Liver (tissue), 9 donors: ENCODE data around the gene PTPRN2. TPM values are rescaled to one million over a fixed set of nuclear protein-coding genes. Genes with fewer than 3 reads are reported as not detected.

Experiments used
- DNase-seq: peaks from one replicate; pipeline ENCODE4 v3.0.0-alpha.2; 2017; ENCODE audit warnings: low spot score
- H3K27ac ChIP-seq, 2 donors: one replicate each; pipeline ENCODE4 v1.7.0; 2013; ENCODE audit warnings: inconsistent platforms in 2 of 2, low read length in 2 of 2, control low read depth in 1 of 2, low read depth in 1 of 2, mild to moderate bottlenecking in 1 of 2
- H3K27me3 ChIP-seq, 4 donors: one replicate each; pipeline versions ENCODE4 v1.6.1 to v1.7.0; 2013; ENCODE audit warnings: low read length in 3 of 4, inconsistent platforms in 1 of 4, mild to moderate bottlenecking in 1 of 4, moderate library complexity in 1 of 4; ENCODE audit not compliant: control insufficient read depth in 4 of 4, insufficient read depth in 4 of 4
- H3K36me3 ChIP-seq, 4 donors: one replicate each; pipeline versions ENCODE4 v1.6.1 to v1.7.0; 2013; ENCODE audit warnings: low read length in 3 of 4, mild to moderate bottlenecking in 3 of 4, low read depth in 1 of 4, moderate library complexity in 1 of 4; ENCODE audit not compliant: control insufficient read depth in 4 of 4, insufficient read depth in 3 of 4
- H3K4me1 ChIP-seq, 4 donors: one replicate each; pipeline versions ENCODE4 v1.6.1 to v1.7.0; 2013; ENCODE audit warnings: low read length in 3 of 4, mild to moderate bottlenecking in 3 of 4, moderate library complexity in 1 of 4; ENCODE audit not compliant: control insufficient read depth in 4 of 4, insufficient read depth in 4 of 4
- H3K4me3 ChIP-seq, 3 donors: one replicate each; pipeline versions ENCODE4 v1.6.1 to v1.7.0; 2013; ENCODE audit warnings: low read length in 3 of 3, control low read depth in 1 of 3, low read depth in 1 of 3, mild to moderate bottlenecking in 1 of 3
- H3K9ac ChIP-seq, 2 donors: one replicate each; pipeline ENCODE4 v1.7.0; 2013; ENCODE audit warnings: low read length in 2 of 2, mild to moderate bottlenecking in 2 of 2, moderate library complexity in 2 of 2, control low read depth in 1 of 2, low read depth in 1 of 2
- H3K9me3 ChIP-seq, 4 donors: one replicate each; pipeline versions ENCODE4 v1.6.1 to v1.7.0; 2013; ENCODE audit warnings: low read length in 3 of 4; ENCODE audit not compliant: control insufficient read depth in 4 of 4
- ATF3 ChIP-seq: IDR thresholded peaks from 2 replicates; pipeline ENCODE4 v1.6.1; 2016; ENCODE audit warnings: antibody characterized with exemption
- CTCF ChIP-seq: fragments of 150-350 bp; IDR thresholded peaks from 2 replicates; pipeline ENCODE4 v1.5.1; 2017; ENCODE audit warnings: improper control_type of control experiment, low read depth, low read length; ENCODE audit not compliant: missing input control
- EGR1 ChIP-seq, 2 donors: IDR thresholded peaks; 2 replicates each; pipeline ENCODE4 v1.6.1; 2016 to 2018; ENCODE audit warnings: antibody characterized with exemption in 2 of 2, low read depth in 2 of 2
- FOXA1 ChIP-seq: IDR thresholded peaks from 2 replicates; pipeline ENCODE4 v1.6.1; 2016; ENCODE audit warnings: antibody characterized with exemption
- FOXA2 ChIP-seq: IDR thresholded peaks from 2 replicates; pipeline ENCODE4 v1.6.1; 2016; ENCODE audit warnings: antibody characterized with exemption
- GABPA ChIP-seq, 2 donors: IDR thresholded peaks in 1 of 2; conservative IDR thresholded peaks in 1 of 2; 2 replicates each; pipeline ENCODE4 v1.6.1; 2016; ENCODE audit warnings: antibody characterized with exemption in 2 of 2, mild to moderate bottlenecking in 1 of 2, moderate library complexity in 1 of 2
- HNF4A ChIP-seq, 2 donors: conservative IDR thresholded peaks; 2 replicates each; pipeline ENCODE4 v1.6.1; 2016; ENCODE audit warnings: antibody characterized with exemption in 2 of 2, mild to moderate bottlenecking in 2 of 2
- HNF4G ChIP-seq: IDR thresholded peaks from 2 replicates; pipeline ENCODE4 v1.6.1; 2016; ENCODE audit warnings: antibody characterized with exemption
- JUND ChIP-seq, 2 donors: IDR thresholded peaks; 2 replicates each; pipeline ENCODE4 v1.6.1; 2016; ENCODE audit warnings: antibody characterized with exemption in 2 of 2
- MAX ChIP-seq: IDR thresholded peaks from 2 replicates; pipeline ENCODE4 v1.6.1; 2016; ENCODE audit warnings: antibody characterized with exemption
- NR2F2 ChIP-seq: IDR thresholded peaks from 2 replicates; pipeline ENCODE4 v1.6.1; 2016; ENCODE audit warnings: antibody characterized with exemption
- RAD21 ChIP-seq, 2 donors: IDR thresholded peaks; 2 replicates each; pipeline ENCODE4 v1.6.1; 2016; ENCODE audit warnings: antibody characterized with exemption in 2 of 2, mild to moderate bottlenecking in 2 of 2
- REST ChIP-seq: IDR thresholded peaks from 2 replicates; pipeline ENCODE4 v1.6.1; 2016; ENCODE audit warnings: antibody characterized with exemption, mild to moderate bottlenecking
- RXRA ChIP-seq, 2 donors: IDR thresholded peaks; 2 replicates each; pipeline ENCODE4 v1.6.1; 2017 to 2018; ENCODE audit warnings: antibody characterized with exemption in 2 of 2, mild to moderate bottlenecking in 1 of 2
- SP1 ChIP-seq: IDR thresholded peaks from 2 replicates; pipeline ENCODE4 v1.6.1; 2018; ENCODE audit warnings: antibody characterized with exemption, mild to moderate bottlenecking
- TAF1 ChIP-seq: conservative IDR thresholded peaks from 2 replicates; pipeline ENCODE4 v1.6.1; 2016; ENCODE audit warnings: antibody characterized with exemption, mild to moderate bottlenecking
- YY1 ChIP-seq: IDR thresholded peaks from 2 replicates; pipeline ENCODE4 v1.6.1; 2016; ENCODE audit warnings: antibody characterized with exemption, mild to moderate bottlenecking
- ZBTB33 ChIP-seq: IDR thresholded peaks from 2 replicates; pipeline ENCODE4 v1.6.1; 2016; ENCODE audit warnings: antibody characterized with exemption
- WGBS: extraction: QIAGEN DNeasy Blood & Tissue Kit; methylation state at CpG from one replicate; pipeline ENCODE4 v1.1.7; 2013; 5-methylcytosine and 5-hydroxymethylcytosine counted together
- polyA plus RNA-seq, 2 donors: library from polyadenylated mRNA; stranded (reverse) in 1 of 2; unstranded in 1 of 2; fragments of 200-250 nt in 1 of 2; fragments of >200 nt in 1 of 2; fragmentation: Nextera tagmentation in 1 of 2; extraction: Ambion mirVana in 1 of 2; gene quantifications; one replicate each; pipeline versions ENCODE4 v1.2.1 to v1.2.3, GENCODE V29; 2013 to 2015
- total RNA-seq, 2 donors: library from RNA; depleted of rRNA; stranded (reverse); fragments of >200 nt; gene quantifications; one replicate each; pipeline ENCODE4 v1.2.3, GENCODE V29; 2014
- donor health status: healthy.
- donor health status: healthy.
- donor health status: healthy.
- donor health status: healthy.
- donor health status: healthy.

The PTPRN2 gene
- total and polyA plus RNA-seq, 4 donors = 0.75 to 1.9 (median 1.1) TPM

- H3K9me3 ChIP-seq = no peaks in the 10 kb centered on the region
- H3K36me3 ChIP-seq = no peaks in the 10 kb centered on the region
- H3K4me3 ChIP-seq = no peak overlapping the region
- no peak overlapping the region for H3K27ac ChIP-seq
- H3K4me1 ChIP-seq = no peaks in the 10 kb centered on the region
- H3K27me3 ChIP-seq = no peaks in the 10 kb centered on the region
- 35% methylated on average over 2 of the region's 2 CpGs for WGBS
- TF ChIP-seq HNF4A (conservative IDR thresholded peaks at IDR 0.05) = no peak
- TF ChIP-seq RXRA (IDR thresholded peaks at IDR 0.05) = no peak
- no peak for TF ChIP-seq RAD21 (IDR thresholded peaks at IDR 0.05)
- no peak for TF ChIP-seq JUND (IDR thresholded peaks at IDR 0.05)
- TF ChIP-seq FOXA1 = no peak
- TF ChIP-seq ZBTB33 = no peak
- no peak for TF ChIP-seq CTCF
- no peak for TF ChIP-seq TAF1
- no peak for TF ChIP-seq GABPA (IDR thresholded peaks at IDR 0.05 in 1 of 2, conservative IDR thresholded peaks at IDR 0.05 in 1 of 2)
- TF ChIP-seq MAX = no peak
- no peak for TF ChIP-seq HNF4G
- TF ChIP-seq NR2F2 = no peak
- TF ChIP-seq FOXA2 = no peak
- TF ChIP-seq REST = no peak
- TF ChIP-seq SP1 = no peak
- TF ChIP-seq YY1 = no peak
- TF ChIP-seq EGR1 (IDR thresholded peaks at IDR 0.05; ENCODE audit: low read depth in 2 of 2) = no peak
- TF ChIP-seq ATF3 = no peak
- no peak for DNase-seq
- no peak overlapping the region for H3K9ac ChIP-seq
These were observed 583.5 kb downstream of the PTPRN2 start for GRCh38 chr7:158004123-158004490.
